AG09319 (cell line): Measurements from ENCODE around the gene ACOT9.

Experiments
- DNase-seq: peaks from one replicate; pipeline ENCODE4 v3.0.0-alpha.2; 2010; ENCODE audit warnings: low read depth; ENCODE audit errors: extremely low read depth
- CTCF ChIP-seq: IDR thresholded peaks from 2 replicates; pipeline ENCODE4 v1.5.1; 2011; ENCODE audit warnings: low read depth, mild to moderate bottlenecking, inconsistent platforms, low read length, moderate library complexity

The ACOT9 gene

GRCh38 chrX:23656091-23656490, 87.0 kb downstream of the ACOT9 start:
- no peak for TF ChIP-seq CTCF
- DNase-seq = no peak
